K562 (cell line): ENCODE data around the gene INPP5D. TPM values are rescaled to one million over a fixed set of nuclear protein-coding genes. Genes with fewer than 3 reads are reported as not detected.

ENCODE experiments used
- FOSL1 ChIP-seq: fragments of 200-800 bp; sonication (Bioruptor generic); conservative IDR thresholded peaks from 2 replicates; pipeline ENCODE4 v1.6.1; 2016; ENCODE audit warnings: missing genetic modification characterization, missing compliant biosample characterization
- GATAD2B ChIP-seq: fragments of 450-650 bp; IDR thresholded peaks from 2 replicates; pipeline ENCODE4 v1.6.1; 2017; ENCODE audit warnings: mild to moderate bottlenecking, borderline replicate concordance
- JUNB ChIP-seq: fragments of 450-650 bp; formaldehyde crosslinking; conservative IDR thresholded peaks from 2 replicates; pipeline ENCODE4 v1.4.0; 2020; ENCODE audit warnings: mild to moderate bottlenecking
- NFIC ChIP-seq: fragments of 450-650 bp; IDR thresholded peaks from 2 replicates; pipeline ENCODE4 v1.6.1; 2017; ENCODE audit warnings: mild to moderate bottlenecking, inconsistent platforms
- PCBP1 ChIP-seq: fragments of 200-400 bp; formaldehyde crosslinking; IDR thresholded peaks from 2 replicates; pipeline ENCODE4 v1.6.1; 2018; ENCODE audit warnings: mild to moderate bottlenecking, low read depth, low read length; ENCODE audit not compliant: poor library complexity, severe bottlenecking
- RBM22 ChIP-seq: fragments of 200-400 bp; formaldehyde crosslinking; IDR thresholded peaks from 2 replicates; pipeline ENCODE4 v1.6.1; 2018; ENCODE audit warnings: low read length, low read depth; ENCODE audit not compliant: poor library complexity, severe bottlenecking
- RNF2 ChIP-seq: sonication (generic); IDR thresholded peaks from 2 replicates; pipeline ENCODE4 v1.6.1; 2016
- TRIM24 ChIP-seq, 2 experiments: fragments of 450-650 bp; IDR thresholded peaks; 2 replicates each; pipeline ENCODE4 v1.6.1; 2016
- ZBTB7A ChIP-seq: IDR thresholded peaks from 2 replicates; pipeline ENCODE4 v1.6.1; 2011; ENCODE audit warnings: low read depth, mild to moderate bottlenecking, low read length, moderate library complexity, borderline replicate concordance; ENCODE audit not compliant: control insufficient read depth
- polyA plus RNA-seq, 8 experiments: library from polyadenylated mRNA; depleted of rRNA in 4 of 8; stranded (reverse) in 5 of 8; unstranded in 3 of 8; fragments of >200 nt; fragmentation: Nextera tagmentation in 2 of 8; fragmentation: Illumina TruSeq in 1 of 8; extraction: Ambion mirVana in 2 of 8; extraction: Trizol in 1 of 8; gene quantifications; 2 replicates each; pipeline versions ENCODE4 v1.2.1 to v1.2.3, GENCODE V29; 2011 to 2014; ENCODE audit warnings: inconsistent platforms in 1 of 8, missing spikeins in 1 of 8
- total RNA-seq, 7 experiments: library from RNA; depleted of rRNA in 6 of 7; stranded (reverse); fragments of >200 nt in 6 of 7; fragmentation: Illumina TruSeq in 2 of 7; extraction: Trizol in 2 of 7; gene quantifications; 2 replicates each; pipeline versions ENCODE4 v1.2.1 to v1.2.3, GENCODE V29; 2011 to 2021; ENCODE audit warnings: low replicate concordance in 1 of 7
- TF ChIP-seq, protein P1 (sequence below), 2 experiments: IDR thresholded peaks; 2 replicates each; pipeline ENCODE4 v1.6.1; 2011; ENCODE audit warnings: borderline replicate concordance in 1 of 2, control low read depth in 1 of 2, low read depth in 1 of 2, low read length in 1 of 2, mild to moderate bottlenecking in 1 of 2, mixed read lengths in 1 of 2, moderate library complexity in 1 of 2; ENCODE audit not compliant: insufficient read depth in 1 of 2, insufficient read length in 1 of 2, poor library complexity in 1 of 2, severe bottlenecking in 1 of 2; ENCODE audit errors: extremely low read depth in 1 of 2
- TF ChIP-seq, protein P2 (sequence below): sonication (generic); formaldehyde crosslinking; IDR thresholded peaks from 2 replicates; pipeline ENCODE4 v1.8.0; 2022; ENCODE audit warnings: mild to moderate bottlenecking, missing genetic modification reagents

INPP5D gene
- total and polyA plus RNA-seq, 9 of the 15 experiments (the other 6 are each of a cell fraction or from before 2014, with no cell fraction given) = 0.55 to 6.2 (median 2.2) TPM

DNA sequence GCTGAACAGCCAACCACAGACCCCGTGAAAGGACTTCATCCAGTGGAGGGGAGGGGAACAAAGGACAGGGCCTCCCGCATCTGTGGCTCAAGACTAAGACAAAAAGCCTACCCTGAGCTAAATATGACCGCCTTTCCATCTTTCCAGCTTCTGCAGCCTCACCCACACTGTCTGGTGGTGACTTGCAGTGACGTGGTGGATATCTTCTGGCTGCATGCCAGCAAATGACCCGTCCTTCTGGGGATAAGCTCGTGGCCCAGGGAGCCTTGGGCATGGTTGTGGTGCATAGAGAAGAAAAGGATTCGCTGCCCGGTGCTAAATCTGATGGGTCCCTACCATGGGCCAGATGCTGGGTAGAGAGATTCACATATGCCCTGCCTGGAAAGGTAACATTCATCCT, 38.4 kb upstream of the INPP5D start (continued):
- TF ChIP-seq PCBP1 (no peak), GATAD2B (no peak), NFIC (peak; percentile 98), JUNB (no peak), RBM22 (no peak), TRIM24 (IDR thresholded peaks at IDR 0.05) (no peak), RNF2 (no peak), FOSL1 (tag) (peak; percentile 31; the same call in 1 of the 2 replicates), ZBTB7A (no peak)
- TF ChIP-seq, protein P1, sequence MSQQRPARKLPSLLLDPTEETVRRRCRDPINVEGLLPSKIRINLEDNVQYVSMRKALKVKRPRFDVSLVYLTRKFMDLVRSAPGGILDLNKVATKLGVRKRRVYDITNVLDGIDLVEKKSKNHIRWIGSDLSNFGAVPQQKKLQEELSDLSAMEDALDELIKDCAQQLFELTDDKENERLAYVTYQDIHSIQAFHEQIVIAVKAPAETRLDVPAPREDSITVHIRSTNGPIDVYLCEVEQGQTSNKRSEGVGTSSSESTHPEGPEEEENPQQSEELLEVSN (IDR thresholded peaks at IDR 0.05; ENCODE audit: borderline replicate concordance in 1 of 2, extremely low read depth in 1 of 2, insufficient read depth in 1 of 2, insufficient read length in 1 of 2, low read depth in 1 of 2, low read length in 1 of 2, poor library complexity in 1 of 2, severe bottlenecking in 1 of 2) = no peak
- TF ChIP-seq, protein P2, sequence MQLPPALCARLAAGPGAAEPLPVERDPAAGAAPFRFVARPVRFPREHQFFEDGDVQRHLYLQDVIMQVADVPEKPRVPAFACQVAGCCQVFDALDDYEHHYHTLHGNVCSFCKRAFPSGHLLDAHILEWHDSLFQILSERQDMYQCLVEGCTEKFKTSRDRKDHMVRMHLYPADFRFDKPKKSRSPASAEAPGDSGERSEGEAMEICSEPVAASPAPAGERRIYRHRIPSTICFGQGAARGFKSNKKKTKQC (CRISPR knock-in tag) = no peak
